Endodermal cell (in vitro differentiated cells): ENCODE results near the gene RHOT2. TPM values are rescaled to one million over a fixed set of nuclear protein-coding genes. Genes with fewer than 3 reads are reported as not detected.

Experiments
- DNase-seq: peaks from one replicate; pipeline ENCODE4 v3.0.0-alpha.2; 2017
- H3K27ac ChIP-seq: 2 replicates; pipeline ENCODE4 v1.5.1; 2013; ENCODE audit warnings: mild to moderate bottlenecking, low read depth, low read length, moderate library complexity
- H3K27me3 ChIP-seq: 2 replicates; pipeline ENCODE4 v1.6.1; 2013; ENCODE audit warnings: mild to moderate bottlenecking, low read length, moderate library complexity; ENCODE audit not compliant: insufficient read depth, control insufficient read depth, poor library complexity, severe bottlenecking
- H3K36me3 ChIP-seq: 2 replicates; pipeline ENCODE4 v1.7.0; 2013; ENCODE audit warnings: mild to moderate bottlenecking, low read length, moderate library complexity; ENCODE audit not compliant: control insufficient read depth, insufficient read depth
- H3K4me1 ChIP-seq: one replicate; pipeline ENCODE4 v1.7.0; 2013; ENCODE audit warnings: low read length; ENCODE audit not compliant: control insufficient read depth, insufficient read depth
- H3K4me3 ChIP-seq: 2 replicates; pipeline ENCODE4 v1.5.1; 2013; ENCODE audit warnings: mild to moderate bottlenecking, low read length, moderate library complexity
- H3K9ac ChIP-seq: 2 replicates; pipeline ENCODE4 v1.6.1; 2013; ENCODE audit warnings: mild to moderate bottlenecking, low read length, moderate library complexity; ENCODE audit not compliant: poor library complexity, severe bottlenecking; ENCODE audit errors: extremely low read depth
- H3K9me3 ChIP-seq: 2 replicates; pipeline ENCODE4 v1.6.1; 2013; ENCODE audit warnings: mild to moderate bottlenecking, low read length, moderate library complexity; ENCODE audit not compliant: control insufficient read depth
- H3K27ac Mint-ChIP-seq: 2 replicates; pipeline ENCODE4 v1.8.0; 2020; ENCODE audit warnings: mixed read lengths
- H3K27me3 Mint-ChIP-seq: 2 replicates; pipeline ENCODE4 v1.8.0; 2021; ENCODE audit warnings: mild to moderate bottlenecking, mixed read lengths; ENCODE audit not compliant: insufficient read depth
- H3K36me3 Mint-ChIP-seq: 2 replicates; pipeline ENCODE4 v1.8.0; 2020; ENCODE audit warnings: low read depth, mixed read lengths
- H3K4me1 Mint-ChIP-seq: 2 replicates; pipeline ENCODE4 v1.8.0; 2020; ENCODE audit warnings: mixed read lengths
- H3K4me3 Mint-ChIP-seq: 2 replicates; pipeline ENCODE4 v1.8.0; 2020; ENCODE audit warnings: mild to moderate bottlenecking, moderate library complexity, mixed read lengths
- H3K9me3 Mint-ChIP-seq: 2 replicates; pipeline ENCODE4 v1.8.0; 2020; ENCODE audit warnings: mild to moderate bottlenecking, mixed read lengths
- WGBS, 2 experiments: methylation state at CpG; one replicate each; pipeline versions ENCODE4 v1.1.5 to v1.1.7; 2013; ENCODE audit warnings: missing lambda C conversion rate in 2 of 2, mixed read lengths in 1 of 2; ENCODE audit not compliant: insufficient coverage in 1 of 2, insufficient read length in 1 of 2; 5-methylcytosine and 5-hydroxymethylcytosine counted together
- total RNA-seq, 2 donors: library from RNA; stranded (reverse); fragmentation: NEBNext Ultra II Directional in 1 of 2; extraction: Animal tissue kit (Norgen Biotek cat#: 25700) in 1 of 2; gene quantifications; 2 replicates in 1 of 2; 3 replicates in 1 of 2; pipeline ENCODE4 v1.2.1, GENCODE V29; 2021
- TF ChIP-seq, protein P1 (sequence below): fragments of 200-600 bp; sonication (generic); conservative IDR thresholded peaks from 2 replicates; pipeline ENCODE4 v1.5.0; 2021; ENCODE audit warnings: antibody characterized with exemption, mild to moderate bottlenecking

Gene RHOT2
- total RNA-seq, 2 donors from 2014 or later = 180 to 193 TPM

DNA sequence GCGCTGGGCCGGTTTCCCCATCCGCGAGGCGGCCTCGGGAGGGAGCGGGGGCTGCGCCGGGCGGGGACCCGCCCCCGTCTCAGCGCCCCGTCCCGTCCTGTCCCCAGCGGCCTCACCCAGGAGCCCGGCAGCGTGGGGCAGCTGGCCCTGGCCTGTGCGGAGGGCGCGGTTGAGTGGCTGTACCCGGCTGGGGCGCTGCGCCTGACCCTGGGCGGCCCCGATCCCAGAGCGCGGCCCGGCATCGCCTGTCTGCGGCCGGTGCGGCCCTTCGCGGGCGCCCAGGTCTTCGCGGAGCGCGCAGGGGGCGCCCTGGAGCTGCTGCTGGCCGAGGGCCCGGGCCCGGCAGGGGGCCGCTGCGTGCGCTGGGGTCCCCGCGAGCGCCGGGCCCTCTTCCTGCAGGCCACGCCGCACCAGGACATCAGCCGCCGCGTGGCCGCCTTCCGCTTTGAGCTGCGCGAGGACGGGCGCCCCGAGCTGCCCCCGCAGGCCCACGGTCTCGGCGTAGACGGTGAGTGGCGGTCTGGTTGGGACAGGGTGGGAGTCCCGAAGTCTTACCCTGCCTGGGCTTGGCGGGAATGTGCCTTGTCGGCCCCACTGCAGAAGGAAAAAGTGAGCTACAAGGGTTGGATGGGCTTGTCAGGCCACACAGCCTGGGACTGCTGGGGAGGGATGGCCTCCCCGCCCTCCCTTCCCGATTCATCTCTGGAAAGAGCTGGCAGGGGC is 47.7 kb downstream of the RHOT2 start:
- WGBS, 2 experiments = 5 to 8% methylated on average over 11 to 74 of the region's 74 CpGs
- H3K4me3 ChIP-seq = peak overlapping the region; percentile 60
- Mint-ChIP-seq H3K27ac (no peak overlapping the region), H3K9me3 (no peaks in the 10 kb centered on the region), H3K4me1 (peaks cover 9% of the 10 kb centered on the region), H3K4me3 (peak overlapping the region; percentile 49), H3K36me3 (no peaks in the 10 kb centered on the region), H3K27me3 (peaks cover 30% of the 10 kb centered on the region)
- H3K9me3 ChIP-seq = no peaks in the 10 kb centered on the region
- no peaks in the 10 kb centered on the region for H3K36me3 ChIP-seq
- TF ChIP-seq, protein P1, sequence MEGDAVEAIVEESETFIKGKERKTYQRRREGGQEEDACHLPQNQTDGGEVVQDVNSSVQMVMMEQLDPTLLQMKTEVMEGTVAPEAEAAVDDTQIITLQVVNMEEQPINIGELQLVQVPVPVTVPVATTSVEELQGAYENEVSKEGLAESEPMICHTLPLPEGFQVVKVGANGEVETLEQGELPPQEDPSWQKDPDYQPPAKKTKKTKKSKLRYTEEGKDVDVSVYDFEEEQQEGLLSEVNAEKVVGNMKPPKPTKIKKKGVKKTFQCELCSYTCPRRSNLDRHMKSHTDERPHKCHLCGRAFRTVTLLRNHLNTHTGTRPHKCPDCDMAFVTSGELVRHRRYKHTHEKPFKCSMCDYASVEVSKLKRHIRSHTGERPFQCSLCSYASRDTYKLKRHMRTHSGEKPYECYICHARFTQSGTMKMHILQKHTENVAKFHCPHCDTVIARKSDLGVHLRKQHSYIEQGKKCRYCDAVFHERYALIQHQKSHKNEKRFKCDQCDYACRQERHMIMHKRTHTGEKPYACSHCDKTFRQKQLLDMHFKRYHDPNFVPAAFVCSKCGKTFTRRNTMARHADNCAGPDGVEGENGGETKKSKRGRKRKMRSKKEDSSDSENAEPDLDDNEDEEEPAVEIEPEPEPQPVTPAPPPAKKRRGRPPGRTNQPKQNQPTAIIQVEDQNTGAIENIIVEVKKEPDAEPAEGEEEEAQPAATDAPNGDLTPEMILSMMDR = peak; percentile 53
- H3K9ac ChIP-seq = no peak overlapping the region
- peaks cover 8% of the 10 kb centered on the region for H3K4me1 ChIP-seq
- H3K27ac ChIP-seq = peak overlapping the region; percentile 68
- peak; percentile 79 for DNase-seq
- H3K27me3 ChIP-seq = peaks cover 34% of the 10 kb centered on the region

DNA sequence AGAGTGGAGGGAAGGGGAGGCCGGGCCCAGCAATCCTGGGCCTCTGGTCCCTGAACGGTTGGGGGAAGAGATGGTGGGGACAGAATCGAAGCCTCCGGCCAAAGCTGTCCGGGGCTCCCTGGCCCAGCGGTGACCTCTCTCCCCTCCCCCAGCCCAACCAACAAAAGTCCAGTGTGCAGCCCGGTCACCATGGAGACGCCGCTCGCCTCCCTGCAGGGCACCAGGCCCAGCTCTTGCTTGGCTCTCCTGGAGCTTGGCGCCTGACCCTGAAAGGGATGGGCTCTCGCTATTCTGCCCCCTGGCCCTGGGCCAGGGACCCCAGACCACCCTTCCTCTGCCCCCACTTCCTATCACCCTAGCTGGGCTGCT is 48.3 kb downstream of the RHOT2 start:
- peak overlapping the region; percentile 68 for H3K27ac ChIP-seq
- Mint-ChIP-seq H3K9me3 (no peaks in the 10 kb centered on the region), H3K4me1 (peaks cover 9% of the 10 kb centered on the region), H3K36me3 (no peaks in the 10 kb centered on the region), H3K27me3 (peaks cover 29% of the 10 kb centered on the region), H3K27ac (no peak overlapping the region), H3K4me3 (peak overlapping the region; percentile 49)
- peak overlapping the region; percentile 40 for H3K4me3 ChIP-seq
- WGBS, 2 experiments = 6 to 33% methylated on average over 2 to 12 of the region's 12 CpGs
- TF ChIP-seq, protein P1 = no peak
- H3K4me1 ChIP-seq = peaks cover 8% of the 10 kb centered on the region
- no peak overlapping the region for H3K9ac ChIP-seq
- H3K27me3 ChIP-seq = peaks cover 28% of the 10 kb centered on the region
- DNase-seq = peak; percentile 63
- no peaks in the 10 kb centered on the region for H3K9me3 ChIP-seq
- no peaks in the 10 kb centered on the region for H3K36me3 ChIP-seq

DNA sequence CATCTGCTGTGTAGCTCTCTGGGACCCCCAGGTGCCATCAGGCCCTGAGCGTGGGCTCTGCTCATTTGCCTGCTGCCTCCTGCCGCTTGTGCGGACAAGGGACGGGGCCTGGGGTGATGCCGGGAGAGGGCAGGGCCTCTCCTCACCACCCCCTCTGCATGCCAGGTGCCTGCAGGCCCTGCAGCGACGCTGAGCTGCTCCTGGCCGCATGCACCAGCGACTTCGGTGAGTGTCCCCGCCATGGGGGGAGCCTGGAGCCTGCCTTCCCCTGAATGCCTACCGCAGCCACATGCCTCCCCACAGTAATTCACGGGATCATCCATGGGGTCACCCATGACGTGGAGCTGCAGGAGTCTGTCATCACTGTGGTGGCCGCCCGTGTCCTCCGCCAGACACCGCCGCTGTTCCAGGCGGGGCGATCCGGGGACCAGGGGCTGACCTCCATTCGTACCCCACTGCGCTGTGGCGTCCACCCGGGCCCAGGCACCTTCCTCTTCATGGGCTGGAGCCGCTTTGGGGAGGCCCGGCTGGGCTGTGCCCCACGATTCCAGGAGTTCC is 48.9 kb downstream of the RHOT2 start:
- no peaks in the 10 kb centered on the region for H3K36me3 Mint-ChIP-seq
- H3K27me3 ChIP-seq = peaks cover 24% of the 10 kb centered on the region
- no peak overlapping the region for H3K9ac ChIP-seq
- peaks cover 8% of the 10 kb centered on the region for H3K4me1 ChIP-seq
- no peak overlapping the region for H3K27ac Mint-ChIP-seq
- no peaks in the 10 kb centered on the region for H3K9me3 Mint-ChIP-seq
- WGBS, 2 experiments = 84 to 90% methylated on average over 23 to 29 of the region's 29 CpGs
- no peak overlapping the region for H3K4me3 ChIP-seq
- H3K9me3 ChIP-seq = no peaks in the 10 kb centered on the region
- H3K27me3 Mint-ChIP-seq = peaks cover 23% of the 10 kb centered on the region
- TF ChIP-seq, protein P1 = no peak
- H3K4me1 Mint-ChIP-seq = peaks cover 9% of the 10 kb centered on the region
- no peaks in the 10 kb centered on the region for H3K36me3 ChIP-seq
- DNase-seq = no peak
- H3K27ac ChIP-seq = no peak overlapping the region
- H3K4me3 Mint-ChIP-seq = no peak overlapping the region
